SHP77 (cell line): ENCODE data around the gene CA10.

Experiments used
- DNase-seq, 2 experiments: peaks; one replicate each; lab custom pipeline; 2025; lab: John Stamatoyannopoulos, UW

The CA10 gene

DNA sequence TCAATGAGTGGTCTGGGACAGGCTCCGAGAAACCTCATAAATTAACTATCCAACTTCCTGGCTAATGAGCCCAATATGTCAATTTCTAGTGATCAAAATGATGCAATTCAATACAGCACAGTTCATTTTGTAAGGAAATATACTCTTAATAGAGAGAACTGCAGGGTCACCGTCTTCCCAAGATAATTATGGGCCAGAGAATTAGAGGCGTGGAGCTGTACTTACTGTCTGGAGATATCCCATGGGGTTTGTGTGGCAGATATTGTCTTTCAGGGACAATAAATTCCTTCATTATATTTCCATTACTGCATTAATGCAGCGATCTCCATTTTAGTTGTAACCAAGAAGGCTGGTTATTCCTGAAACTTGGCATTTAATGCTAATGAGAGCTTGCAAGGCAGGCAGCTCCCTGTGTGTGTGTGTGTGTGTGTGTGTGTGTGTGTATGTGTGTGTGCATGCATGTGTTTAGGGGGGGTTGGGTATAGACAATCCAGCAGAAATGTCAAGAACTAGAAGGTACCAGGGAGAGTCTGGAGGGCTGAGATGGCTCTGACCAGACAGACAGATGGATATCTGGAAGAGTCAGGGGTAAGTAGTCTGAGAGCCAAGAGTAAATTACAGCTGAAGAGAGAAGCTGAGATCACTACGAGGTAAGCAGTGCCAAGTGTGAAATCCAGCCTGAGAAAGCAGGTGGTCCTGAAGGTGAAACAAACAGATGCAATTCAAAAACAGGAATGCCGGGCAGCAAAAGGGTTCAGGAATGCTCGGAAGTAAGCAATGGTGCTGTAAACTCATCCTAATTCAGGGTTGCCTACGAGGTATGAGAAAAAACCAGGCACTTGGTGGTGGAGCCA is 393.0 kb downstream of the CA10 start:
- DNase-seq = no peak

DNA sequence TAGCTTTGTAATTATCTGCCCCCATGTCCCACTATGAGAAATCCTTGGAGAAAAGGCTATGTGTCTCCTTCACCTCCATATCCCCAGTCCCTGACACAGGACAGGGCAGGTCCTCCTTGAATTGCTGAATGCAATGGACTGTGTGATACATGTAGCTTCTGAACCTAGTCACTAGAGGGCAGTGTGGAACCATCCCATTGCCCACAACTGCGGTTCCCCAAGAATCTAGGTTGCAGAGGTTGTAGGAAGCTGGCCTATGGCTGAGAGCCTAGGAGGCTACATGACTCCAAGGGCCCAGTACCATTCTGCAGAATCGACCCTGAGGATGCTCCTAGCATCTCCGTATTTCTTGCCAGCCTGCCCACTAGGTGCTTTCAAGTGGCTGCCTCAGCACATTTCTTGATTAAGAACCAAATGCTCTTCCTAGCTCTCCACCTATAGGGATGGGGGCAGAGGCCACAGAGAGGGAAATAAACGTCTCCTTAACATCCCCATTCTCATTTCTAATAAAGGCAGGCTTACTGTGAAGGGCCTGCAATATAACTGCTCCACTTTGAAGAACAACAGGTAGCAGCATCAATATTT is 394.0 kb downstream of the CA10 start:
- DNase-seq = peak; percentile 47 to 74

DNA sequence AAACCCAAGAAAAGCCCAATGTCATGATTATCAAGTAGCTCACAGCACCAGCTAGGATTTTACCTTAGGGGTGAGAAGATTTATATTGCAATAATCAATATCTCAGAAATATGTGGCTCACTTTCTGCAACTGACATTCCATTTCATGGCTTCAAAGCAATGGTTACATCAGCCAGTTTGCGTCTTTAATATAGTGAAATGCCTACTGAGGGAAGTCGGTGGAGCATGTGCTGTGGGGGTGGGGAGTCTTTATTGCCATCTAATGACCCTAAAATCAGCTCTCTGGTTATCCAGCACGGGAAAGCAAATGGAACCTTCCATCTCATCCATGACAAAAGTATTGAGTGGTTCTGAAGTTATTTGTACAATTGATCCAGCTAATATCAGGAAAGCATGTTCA is 395.5 kb downstream of the CA10 start:
- DNase-seq = no peak

DNA sequence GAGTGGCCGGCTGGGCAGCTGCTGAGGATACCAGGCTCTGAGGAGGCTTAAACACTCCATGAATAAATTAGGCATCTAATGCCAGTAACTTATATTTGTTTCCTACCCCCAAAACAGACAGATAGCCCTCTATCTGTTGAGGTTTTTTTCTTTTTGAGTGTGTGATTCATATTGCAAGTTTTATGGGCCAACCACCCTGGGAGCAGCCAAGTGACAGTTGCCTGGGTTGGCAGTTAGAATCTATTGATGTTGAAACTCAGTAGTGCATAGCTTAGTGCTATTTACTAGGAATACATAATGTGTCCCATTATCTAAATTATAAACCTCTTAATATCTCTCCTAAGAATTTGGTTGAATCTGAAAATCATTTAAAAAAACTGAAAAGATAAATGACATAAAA is 397.4 kb downstream of the CA10 start:
- no peak for DNase-seq

DNA sequence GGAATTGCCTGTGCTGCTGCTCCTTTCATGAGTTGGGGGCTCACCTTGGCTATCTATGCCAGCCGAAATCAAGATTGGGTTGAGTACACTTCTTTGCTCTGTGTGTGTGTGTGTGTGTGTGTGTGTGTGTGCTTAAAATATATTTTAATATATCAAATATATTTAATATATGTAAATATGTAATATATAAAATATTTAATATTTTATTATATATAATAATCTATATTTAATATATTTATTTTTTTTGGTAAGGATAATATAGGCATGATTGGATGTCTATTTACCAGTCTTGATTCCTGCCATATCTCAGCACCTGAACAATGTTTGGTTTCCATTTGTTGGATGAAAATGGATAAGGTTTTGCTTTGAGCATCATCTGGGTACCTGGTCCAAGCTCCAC is 399.3 kb downstream of the CA10 start:
- DNase-seq = no peak

DNA sequence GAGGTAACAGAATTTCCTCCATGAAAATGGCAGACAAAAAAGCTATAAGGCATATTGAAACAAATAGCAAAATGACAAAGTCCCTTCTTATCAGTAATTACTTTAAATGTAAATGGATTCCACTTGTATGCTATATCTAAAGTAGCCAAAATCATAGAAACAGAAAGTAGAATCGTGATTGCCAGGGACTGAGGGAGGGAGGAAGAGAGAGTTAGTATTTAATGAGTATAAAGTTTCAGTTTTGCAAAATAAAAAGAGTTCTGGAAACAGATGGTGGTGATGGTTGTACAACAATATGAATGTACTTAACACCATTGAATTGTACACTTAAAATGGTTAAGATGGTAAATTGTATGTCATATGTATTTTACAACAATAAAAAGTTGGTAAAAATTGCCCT is 407.4 kb downstream of the CA10 start:
- DNase-seq = no peak

DNA sequence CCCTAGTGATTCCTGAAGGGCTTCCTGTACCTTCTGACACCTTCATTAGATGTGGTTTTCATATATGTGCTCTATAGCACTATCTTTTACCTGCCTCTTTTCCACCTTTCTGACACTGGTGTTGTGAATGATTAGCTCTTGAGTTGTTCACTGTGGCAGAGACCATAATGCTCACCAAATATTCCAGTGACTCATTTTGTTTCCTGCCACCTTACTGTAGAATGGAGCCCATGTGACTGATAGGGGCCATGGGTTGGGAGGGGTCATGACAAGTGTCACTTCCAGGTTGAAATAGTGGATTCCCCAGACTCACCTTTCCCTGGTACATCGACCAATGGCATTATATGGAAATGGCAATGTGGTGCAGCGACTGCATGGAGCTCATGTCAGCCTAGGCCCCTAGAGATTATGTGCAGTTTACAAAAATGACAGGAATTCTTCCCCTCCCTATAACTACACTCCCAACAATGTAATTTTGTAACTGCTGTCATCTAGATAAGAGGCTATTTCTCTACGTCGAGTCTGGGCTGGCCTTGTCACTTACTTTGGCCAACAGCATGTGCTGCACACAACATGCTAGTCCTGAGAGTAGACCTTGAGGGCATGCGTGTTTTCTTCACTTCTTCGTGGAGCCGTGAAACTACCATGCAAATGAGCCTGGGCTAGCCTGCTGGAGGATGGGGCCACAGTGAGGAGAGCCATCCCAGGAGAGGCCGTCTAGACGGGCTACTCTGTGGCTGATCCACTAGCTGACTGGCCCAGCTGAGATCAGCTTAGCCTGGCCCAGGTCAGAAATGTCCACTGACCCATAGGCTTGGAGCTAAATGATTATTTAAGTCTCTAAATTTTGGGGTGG is 409.5 kb downstream of the CA10 start:
- no peak for DNase-seq

DNA sequence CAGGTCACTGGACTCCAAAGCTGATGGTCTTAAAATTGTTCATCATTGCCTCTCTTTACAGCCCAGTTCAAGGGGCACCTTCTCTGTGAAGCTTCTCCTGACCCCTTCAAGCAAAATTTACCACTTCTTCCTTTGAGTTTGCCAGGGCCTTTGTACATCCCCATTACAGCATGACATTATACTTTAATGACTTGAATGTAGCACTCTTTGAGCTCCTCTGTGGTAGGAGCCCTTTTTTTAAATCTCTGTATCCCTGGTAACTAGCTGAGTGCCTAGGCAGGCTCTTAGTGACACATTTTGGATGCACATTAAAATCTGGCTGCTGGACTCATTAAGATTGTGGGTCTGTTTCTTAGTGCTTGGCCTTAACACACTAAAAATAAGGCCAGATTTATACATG is 412.1 kb downstream of the CA10 start:
- no peak for DNase-seq

DNA sequence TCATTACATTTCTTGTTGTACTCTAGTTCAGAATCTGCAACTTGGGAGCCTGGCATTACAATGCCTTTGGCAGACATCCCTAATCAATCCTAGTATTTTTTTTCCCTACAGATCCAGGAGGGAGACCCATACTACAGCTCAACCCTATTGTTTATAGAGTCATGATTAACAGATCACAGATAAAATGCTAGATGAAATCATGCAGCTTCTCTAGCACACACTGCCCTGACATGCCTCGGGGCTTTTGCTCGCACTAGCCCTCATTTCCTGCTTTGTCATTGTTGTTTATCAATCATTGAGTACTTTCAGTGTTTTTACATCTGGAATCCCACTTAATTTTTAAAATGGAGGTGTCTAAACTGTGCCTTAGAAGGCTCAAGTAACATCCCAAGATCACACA is 412.5 kb downstream of the CA10 start:
- no peak for DNase-seq

DNA sequence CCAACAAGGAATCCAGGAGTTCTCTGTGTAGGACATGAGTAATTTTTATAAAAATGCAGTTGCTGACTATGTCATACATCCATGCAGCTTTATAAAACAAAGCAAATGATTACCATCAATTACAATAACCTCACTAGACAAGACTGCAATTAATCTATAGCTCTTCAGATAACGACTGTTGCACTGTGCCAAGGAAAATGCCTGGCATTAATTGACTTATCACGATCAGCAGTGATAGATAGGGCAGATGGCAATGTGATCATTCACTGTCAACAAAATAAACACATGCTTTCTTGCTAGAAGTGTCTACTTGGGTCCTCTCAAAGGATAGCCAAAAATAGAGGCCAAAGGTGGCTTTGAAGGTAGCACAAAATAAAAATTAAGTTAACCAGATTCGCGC is 415.0 kb downstream of the CA10 start:
- DNase-seq = no peak

DNA sequence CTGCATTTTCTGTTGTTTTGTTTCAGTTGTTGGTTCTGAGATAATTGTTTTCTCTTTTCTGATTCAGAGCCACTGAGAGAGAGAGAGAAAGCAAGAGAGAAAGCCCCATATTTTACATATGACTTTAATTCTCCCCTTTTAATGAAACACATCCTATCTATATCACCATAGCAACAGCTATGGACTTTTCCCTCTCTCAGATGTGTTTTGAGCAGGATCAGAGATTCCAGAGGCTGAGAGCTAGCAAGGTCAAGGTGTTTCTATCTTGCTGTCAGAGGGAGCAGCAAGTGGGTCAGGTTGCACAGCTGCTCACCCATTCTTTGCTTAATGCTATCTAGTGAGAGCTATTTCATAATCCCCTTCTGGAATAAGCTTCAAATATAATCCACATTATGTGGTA is 415.9 kb downstream of the CA10 start:
- DNase-seq = no peak

DNA sequence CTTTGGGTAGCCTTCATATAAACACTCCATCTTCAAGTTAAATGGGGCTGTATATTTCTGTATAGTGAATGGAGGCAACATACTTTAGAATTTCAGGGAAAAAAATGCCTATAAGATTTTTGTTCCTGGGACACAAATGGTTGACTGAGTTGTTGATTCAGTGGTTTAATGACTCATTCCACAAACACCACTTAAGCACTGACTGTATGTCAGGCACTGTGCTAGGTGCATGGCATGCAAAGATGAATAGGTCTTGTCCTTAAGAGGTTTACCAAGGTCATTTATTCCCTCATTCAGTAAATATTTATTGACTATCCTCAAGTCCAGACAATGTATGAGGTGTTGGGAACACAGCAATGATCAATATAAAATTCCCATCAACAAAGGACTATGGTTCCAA is 417.1 kb downstream of the CA10 start:
- DNase-seq = no peak

DNA sequence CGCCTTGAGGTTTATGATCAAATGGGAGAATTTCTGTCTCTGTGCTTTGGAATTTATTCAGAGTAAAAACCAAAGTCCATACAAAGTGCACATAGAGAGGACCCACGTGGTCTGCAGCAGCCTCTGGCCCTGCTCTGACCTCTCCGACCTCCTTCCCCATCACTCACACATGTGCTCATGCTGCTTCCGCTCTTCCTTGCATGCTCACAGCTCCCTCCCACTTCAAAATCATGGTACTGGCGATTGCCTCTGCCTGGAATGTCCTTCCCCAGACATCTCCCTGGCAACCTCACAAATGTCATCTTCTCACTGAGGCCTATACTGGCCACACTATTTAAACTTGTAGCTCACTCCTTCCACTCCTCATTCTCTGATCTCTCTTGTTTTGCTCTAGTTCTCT is 418.0 kb downstream of the CA10 start:
- no peak for DNase-seq

DNA sequence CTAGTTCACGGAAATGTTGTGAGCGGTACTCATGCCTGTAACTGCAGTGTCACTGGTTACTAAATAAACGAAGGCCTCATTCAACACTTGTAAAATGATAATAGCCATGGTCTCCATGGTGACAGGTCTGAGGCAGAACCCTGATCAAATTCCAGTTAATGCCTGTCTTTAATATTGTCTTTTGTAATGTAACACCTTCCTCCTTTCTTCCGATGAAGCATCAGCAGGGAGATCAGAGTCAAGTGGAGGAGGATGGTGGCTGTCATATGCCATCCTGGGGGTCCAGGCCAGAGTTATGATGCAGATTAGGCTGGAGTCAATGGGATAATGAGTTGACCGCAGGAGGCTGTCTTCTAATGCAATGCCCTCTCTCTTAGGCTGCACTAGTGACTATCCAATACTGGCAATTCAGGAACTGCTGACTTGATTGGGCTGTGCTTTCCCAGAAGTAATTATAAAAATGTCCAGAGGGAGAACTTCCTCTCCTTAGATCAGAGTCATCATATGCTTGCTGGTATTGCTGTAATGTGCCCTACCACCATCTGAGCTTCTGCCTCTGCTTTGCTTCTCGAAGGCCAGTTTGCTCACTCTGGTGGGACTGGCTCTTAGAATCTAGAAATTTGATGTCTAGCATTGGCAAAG is 419.1 kb downstream of the CA10 start:
- DNase-seq = peak in 1 of 2 experiments; percentile 5

DNA sequence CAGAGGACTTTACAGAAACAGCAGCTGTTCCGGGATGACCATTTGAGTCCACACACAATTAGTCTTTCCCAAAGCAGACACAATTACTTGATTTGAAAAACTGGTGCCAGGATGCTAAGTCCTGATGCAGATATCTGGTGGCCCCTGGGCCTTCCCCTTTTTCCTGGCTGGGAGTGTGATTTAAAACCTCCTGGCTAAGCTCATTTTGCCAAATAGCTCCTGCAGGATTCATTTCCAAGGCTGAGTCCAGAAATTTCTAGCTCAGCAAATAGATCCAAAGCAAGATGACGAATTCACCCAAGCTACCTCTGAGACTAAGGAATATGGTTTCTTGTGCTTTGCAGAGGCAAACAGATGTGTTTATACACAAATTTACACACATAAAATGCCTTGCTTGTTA is 422.2 kb downstream of the CA10 start:
- DNase-seq = no peak

DNA sequence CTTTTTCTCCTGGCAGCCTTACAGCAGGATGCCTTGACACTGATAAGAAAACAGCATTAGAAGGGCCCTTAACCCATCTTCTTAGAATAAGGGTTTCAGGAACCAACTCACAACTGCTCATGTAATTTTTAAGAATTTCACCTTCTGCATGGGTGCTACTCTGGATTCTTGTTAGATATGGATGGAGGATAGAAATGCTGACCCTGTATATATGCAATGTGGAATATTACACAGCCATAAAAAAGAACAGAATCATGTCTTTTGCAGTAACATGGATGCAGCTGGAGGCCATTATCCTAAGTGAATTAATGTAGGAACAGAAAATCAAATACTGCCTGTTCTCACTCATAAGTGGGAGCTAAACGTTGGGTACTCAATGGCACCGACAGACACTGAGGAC is 423.5 kb downstream of the CA10 start:
- DNase-seq = no peak

DNA sequence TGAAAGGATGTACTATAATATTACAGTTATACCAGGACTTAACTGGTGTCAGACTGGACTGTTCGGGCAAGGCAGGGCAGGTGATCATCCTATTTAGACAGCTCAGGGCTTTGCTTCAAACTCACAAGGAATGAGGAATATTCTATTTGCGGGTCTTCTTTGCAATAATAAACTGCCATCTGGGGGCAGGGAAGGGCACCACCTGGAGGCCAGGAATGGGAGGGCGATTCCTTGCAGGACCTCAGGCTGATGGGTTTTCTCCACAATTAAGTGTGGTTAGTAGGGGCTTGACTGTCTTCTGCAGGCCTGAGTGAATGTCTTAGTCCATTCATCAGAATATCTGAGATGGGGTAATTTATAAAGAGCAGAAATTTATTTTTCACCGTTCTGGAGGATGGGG is 424.1 kb downstream of the CA10 start:
- DNase-seq = no peak

DNA sequence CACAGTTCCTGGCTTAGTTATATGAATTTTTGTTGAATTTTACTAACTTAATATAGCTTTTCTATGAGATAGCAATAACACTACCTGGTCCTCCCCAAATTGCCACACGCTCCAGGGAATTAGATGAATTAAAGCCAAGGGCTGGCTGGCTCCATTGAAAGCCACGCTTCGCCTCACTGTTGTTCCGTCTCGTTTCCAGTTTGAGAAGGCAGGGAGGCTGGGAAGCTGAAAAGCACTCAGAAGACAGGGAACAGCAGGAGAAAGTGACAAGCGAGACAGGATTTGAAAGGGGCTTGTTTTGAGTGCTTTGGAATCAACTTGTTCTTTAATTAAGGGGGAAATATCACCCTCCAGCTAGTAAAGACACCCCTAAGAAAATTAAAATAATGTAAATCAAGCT is 425.3 kb downstream of the CA10 start:
- DNase-seq = no peak

DNA sequence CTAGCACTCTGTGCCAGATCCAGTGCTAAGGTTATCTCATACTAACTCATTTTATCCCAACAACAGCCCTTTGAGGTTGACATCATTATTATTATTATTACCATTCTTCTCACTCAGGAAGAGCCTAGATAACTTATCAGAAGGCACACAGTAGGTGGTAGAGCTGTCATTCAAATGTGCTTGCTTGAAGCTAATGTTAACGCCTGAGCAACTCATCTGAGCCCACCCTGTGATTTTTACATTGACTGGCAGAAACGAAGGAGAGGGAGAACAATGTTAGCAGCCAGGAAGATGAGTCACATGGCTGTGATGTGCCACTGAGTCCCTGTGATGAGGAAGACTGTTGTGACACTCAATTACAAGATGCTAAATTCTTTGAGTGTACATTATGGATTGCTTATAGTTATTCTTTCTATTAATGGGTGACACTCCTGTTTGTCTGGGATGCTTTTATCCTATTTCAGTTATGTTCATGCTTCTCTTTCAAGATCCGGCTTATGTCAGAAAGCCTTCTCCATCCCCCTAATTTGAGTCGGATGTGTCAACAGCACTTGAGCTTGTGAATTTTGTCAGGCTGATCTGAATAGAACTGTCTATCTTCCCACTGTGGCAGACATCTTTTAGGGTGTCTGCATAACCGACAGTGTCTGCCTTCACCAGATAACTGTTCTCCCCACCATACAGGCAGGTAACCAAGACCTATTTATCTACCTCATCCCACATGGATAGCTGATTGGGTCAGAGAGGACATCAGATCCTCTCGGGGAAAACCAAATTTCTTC is 426.4 kb downstream of the CA10 start:
- no peak for DNase-seq

DNA sequence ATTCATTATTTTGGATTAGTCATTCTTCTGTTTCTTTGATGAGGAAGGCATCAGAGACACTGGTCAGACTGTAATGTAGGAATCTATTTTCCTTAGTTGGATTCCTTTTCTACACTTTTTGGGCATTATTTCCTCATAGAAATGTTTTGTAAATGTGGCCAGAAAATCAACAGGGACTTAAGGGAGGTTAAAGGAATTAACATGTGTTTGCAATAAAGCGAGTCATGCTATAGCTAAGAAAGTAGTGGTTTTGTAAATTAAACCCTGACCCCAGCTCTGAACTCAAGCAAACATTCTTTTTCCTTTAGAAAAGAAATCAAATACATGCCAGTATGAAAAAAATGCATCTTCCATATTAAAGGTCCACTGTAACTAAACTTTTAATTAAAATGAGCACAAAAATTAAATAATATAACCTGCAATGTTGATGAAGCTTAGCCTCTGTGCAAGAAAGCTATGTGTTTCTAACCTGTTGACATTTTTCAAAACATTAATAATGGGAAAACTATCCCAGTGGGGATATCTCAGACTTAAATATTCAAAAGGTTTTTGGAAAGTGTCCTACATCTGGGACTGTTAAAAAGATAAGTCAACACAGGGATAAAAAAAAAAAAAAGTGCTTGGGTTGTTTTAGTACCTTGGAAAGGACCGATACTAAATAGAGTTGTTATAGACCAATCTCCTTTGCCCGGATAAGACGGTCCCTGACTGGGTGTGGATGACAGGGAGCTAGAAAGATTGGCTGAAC is 428.0 kb downstream of the CA10 start:
- no peak for DNase-seq

DNA sequence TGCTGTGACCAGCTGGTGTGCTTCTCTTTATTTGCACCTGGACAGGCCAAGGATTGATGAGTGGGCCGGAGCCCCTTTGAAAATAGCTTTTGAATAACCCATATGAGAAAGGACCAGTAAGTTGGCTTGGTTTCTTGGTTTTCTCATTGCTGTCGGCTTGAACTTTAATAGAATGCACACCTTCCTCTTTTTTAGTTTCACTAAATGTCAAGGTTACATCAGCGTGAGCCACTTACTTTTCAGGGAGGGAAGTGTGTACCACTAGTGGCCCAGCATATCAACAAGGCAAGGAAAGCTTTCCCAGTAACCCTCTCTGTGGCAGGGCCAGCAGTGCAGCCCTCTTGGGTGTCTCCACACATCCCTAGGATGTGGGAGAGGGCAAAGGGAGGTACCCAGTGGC is 433.3 kb downstream of the CA10 start:
- no peak for DNase-seq
